OCI-LY3 (cell line): ENCODE data around the gene NRXN3.

Experiments
- H2AFZ ChIP-seq: fragments of 200-600, 300-600 bp; shearing (Covaris generic); 2 replicates; pipeline ENCODE4 v1.6.0; 2014; ENCODE audit warnings: antibody characterized with exemption, low read depth, low read length
- H3K27ac ChIP-seq: fragments of 200-600, 300-600 bp; sonication (generic); 2 replicates; pipeline ENCODE4 v1.5.1; 2014; ENCODE audit warnings: mild to moderate bottlenecking, low read length, moderate library complexity, mixed read lengths
- H3K27me3 ChIP-seq: fragments of 200-600, 300-600 bp; sonication (generic); 2 replicates; pipeline ENCODE4 v1.6.1; 2014; ENCODE audit warnings: low read depth, low read length, mixed read lengths
- H3K36me3 ChIP-seq: fragments of 200-600, 300-600 bp; sonication (generic); replicated peaks from 2 replicates; pipeline ENCODE3; 2014; ENCODE audit warnings: low read depth, low read length, mixed read lengths
- H3K4me1 ChIP-seq: fragments of 300-600, 200-600 bp; sonication (generic); 2 replicates; pipeline ENCODE4 v1.6.1; 2014; ENCODE audit warnings: low read length, mixed read lengths
- H3K4me2 ChIP-seq: fragments of 200-600, 300-600 bp; sonication (generic); 2 replicates; pipeline ENCODE4 v1.6.1; 2014; ENCODE audit warnings: low read length, mixed read lengths
- H3K4me3 ChIP-seq: fragments of 300-600, 200-600 bp; sonication (generic); 2 replicates; pipeline ENCODE4 v1.5.1; 2014; ENCODE audit warnings: antibody characterized with exemption, mild to moderate bottlenecking, low read length, moderate library complexity
- H3K79me2 ChIP-seq: fragments of 300-600, 200-600 bp; shearing (Covaris generic); 2 replicates; pipeline ENCODE4 v1.6.1; 2014; ENCODE audit warnings: mild to moderate bottlenecking, low read length, mixed read lengths
- H3K9ac ChIP-seq: fragments of 300-600, 200-600 bp; shearing (Covaris generic); 2 replicates; pipeline ENCODE4 v1.6.0; 2014; ENCODE audit warnings: mild to moderate bottlenecking, low read length, moderate library complexity
- H3K9me3 ChIP-seq: fragments of 200-600, 300-600 bp; shearing (Covaris generic); 2 replicates; pipeline ENCODE4 v1.6.1; 2014; ENCODE audit warnings: low read length, mixed read lengths; ENCODE audit not compliant: insufficient read depth
- H4K20me1 ChIP-seq: fragments of 200-600, 300-600 bp; sonication (generic); 2 replicates; pipeline ENCODE4 v1.6.1; 2016; ENCODE audit warnings: low read length, mixed read lengths; ENCODE audit not compliant: insufficient read depth
- EZH2phosphoT487 ChIP-seq: fragments of 200-600 bp; shearing (Covaris generic); IDR thresholded peaks from 2 replicates; pipeline ENCODE4 v1.6.1; 2018; ENCODE audit warnings: antibody characterized with exemption, mixed run types, low read depth
- TF ChIP-seq, protein P1 (sequence below): fragments of 200-600, 300-600 bp; sonication (generic); IDR thresholded peaks from 2 replicates; pipeline ENCODE4 v1.5.1; 2014; ENCODE audit warnings: antibody characterized with exemption, low read length, low read depth

Gene NRXN3

DNA sequence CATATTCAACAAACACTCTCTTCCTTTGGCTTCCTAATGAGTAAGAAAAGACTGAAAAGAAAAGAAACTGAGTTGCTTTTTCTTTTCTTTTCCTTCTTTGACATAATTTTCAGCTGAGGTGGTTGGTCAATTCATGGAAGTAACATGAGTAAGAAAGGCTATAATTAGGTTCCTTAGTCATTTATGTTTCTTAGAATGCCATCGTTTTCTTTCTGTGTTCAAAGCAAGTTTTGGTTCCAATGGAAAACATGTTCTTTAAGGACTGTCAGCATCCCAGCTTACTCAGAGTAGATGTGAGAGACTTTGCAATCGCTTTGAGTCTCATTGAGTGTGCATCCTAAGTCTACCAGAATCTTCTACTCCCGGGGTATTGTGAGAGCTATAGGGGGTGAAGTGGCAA is 1158.7 kb downstream of the NRXN3 start:
- TF ChIP-seq, protein P1, sequence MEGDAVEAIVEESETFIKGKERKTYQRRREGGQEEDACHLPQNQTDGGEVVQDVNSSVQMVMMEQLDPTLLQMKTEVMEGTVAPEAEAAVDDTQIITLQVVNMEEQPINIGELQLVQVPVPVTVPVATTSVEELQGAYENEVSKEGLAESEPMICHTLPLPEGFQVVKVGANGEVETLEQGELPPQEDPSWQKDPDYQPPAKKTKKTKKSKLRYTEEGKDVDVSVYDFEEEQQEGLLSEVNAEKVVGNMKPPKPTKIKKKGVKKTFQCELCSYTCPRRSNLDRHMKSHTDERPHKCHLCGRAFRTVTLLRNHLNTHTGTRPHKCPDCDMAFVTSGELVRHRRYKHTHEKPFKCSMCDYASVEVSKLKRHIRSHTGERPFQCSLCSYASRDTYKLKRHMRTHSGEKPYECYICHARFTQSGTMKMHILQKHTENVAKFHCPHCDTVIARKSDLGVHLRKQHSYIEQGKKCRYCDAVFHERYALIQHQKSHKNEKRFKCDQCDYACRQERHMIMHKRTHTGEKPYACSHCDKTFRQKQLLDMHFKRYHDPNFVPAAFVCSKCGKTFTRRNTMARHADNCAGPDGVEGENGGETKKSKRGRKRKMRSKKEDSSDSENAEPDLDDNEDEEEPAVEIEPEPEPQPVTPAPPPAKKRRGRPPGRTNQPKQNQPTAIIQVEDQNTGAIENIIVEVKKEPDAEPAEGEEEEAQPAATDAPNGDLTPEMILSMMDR, result no peak
- no peak for TF ChIP-seq EZH2phosphoT487
- Histone ChIP-seq H3K4me2 (no peak overlapping the region), H3K4me3 (no peak overlapping the region)

DNA sequence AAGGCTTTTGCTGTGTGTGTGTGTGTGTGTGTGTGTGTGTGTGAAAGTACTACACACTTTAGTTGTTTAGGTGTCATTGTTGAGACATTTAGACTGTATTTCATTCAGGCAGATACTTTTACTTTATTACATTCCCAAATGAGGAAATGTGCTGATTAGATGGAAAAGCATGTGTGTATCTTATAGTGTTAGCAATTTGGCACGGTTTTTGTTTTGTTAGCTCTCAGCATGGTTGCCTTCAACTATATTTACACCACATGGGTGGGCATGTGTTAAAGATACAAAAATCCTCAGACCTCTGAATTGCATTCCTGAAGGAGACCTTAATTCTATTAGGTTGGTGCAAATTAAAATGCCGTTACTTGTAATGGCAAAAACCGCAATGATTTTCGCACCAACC is 1161.7 kb downstream of the NRXN3 start:
- Histone ChIP-seq H3K27me3 (no peaks in the 10 kb centered on the region), H3K27ac (no peak overlapping the region), H2AFZ (no peak overlapping the region), H3K9ac (no peak overlapping the region), H3K4me3 (no peak overlapping the region), H3K4me1 (no peaks in the 10 kb centered on the region), H3K9me3 (no peaks in the 10 kb centered on the region), H4K20me1 (no peaks in the 10 kb centered on the region), H3K36me3 (no peaks in the 10 kb centered on the region), H3K4me2 (no peak overlapping the region), H3K79me2 (no peaks in the 10 kb centered on the region)
- TF ChIP-seq, protein P1, result no peak
- no peak for TF ChIP-seq EZH2phosphoT487

More for the DNA sequence above, 1158.7 kb downstream of the NRXN3 start:
- Histone ChIP-seq H4K20me1 (no peaks in the 10 kb centered on the region), H3K27me3 (no peaks in the 10 kb centered on the region), H3K9me3 (no peaks in the 10 kb centered on the region), H3K9ac (no peak overlapping the region), H2AFZ (no peak overlapping the region), H3K79me2 (no peaks in the 10 kb centered on the region), H3K4me1 (no peaks in the 10 kb centered on the region), H3K27ac (no peak overlapping the region), H3K36me3 (no peaks in the 10 kb centered on the region)

DNA sequence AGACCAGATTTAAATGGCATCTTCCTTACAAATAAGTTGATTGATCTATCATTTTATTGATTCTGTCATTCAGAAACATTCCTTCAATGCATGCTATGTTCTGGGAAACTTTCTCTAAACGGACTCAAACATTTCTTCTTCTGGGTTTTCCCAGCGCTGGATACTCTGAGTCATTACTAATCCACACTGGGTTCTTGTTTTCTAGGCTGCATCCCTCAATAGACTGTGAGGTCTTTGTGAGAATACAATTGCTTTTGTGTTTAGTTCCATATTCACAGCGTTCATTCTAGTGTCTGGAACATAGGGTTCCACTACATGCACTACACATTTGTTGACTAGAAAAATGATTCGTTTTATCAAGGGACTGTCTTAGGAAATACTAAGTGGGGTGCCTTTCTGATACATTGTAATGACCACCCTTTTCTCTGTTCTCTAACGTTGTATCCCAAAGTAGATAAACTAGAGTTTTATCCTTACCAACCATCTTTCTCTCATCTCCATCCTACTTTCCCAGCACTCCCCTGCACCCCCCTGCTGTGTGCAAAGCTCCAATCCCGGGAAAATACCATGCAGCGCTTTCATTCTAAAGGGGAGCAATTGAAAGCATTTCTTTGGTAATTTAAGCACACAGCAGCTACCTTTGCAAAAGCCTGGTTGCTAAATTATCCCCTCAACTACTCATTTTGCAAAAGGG is 1162.5 kb downstream of the NRXN3 start:
- no peak overlapping the region for H3K27ac ChIP-seq
- H3K4me1 ChIP-seq, result no peaks in the 10 kb centered on the region
- no peak overlapping the region for H3K4me3 ChIP-seq
- no peaks in the 10 kb centered on the region for H3K36me3 ChIP-seq
- no peak overlapping the region for H2AFZ ChIP-seq
- H3K27me3 ChIP-seq, result no peaks in the 10 kb centered on the region
- H3K9ac ChIP-seq, result no peak overlapping the region
- no peaks in the 10 kb centered on the region for H4K20me1 ChIP-seq
- no peaks in the 10 kb centered on the region for H3K79me2 ChIP-seq
- no peak for TF ChIP-seq EZH2phosphoT487
- TF ChIP-seq, protein P1, result no peak
- no peak overlapping the region for H3K4me2 ChIP-seq
- no peaks in the 10 kb centered on the region for H3K9me3 ChIP-seq

DNA sequence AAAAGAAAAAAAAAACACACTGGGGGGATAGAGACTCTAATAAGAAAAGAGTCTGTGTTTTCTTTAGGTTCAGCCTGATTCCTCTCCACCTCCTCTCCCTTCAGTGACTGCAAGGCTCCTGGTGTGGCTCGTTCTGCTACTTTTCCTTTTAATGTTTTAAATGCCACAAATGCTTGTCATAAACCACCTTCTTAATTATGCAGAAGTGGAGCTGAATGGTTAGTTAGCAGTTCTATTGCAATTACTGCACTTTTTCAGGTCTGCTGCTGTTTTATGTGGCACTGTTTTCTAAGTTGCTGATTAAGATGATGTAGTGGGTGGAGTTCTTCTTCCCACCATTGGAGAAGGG is 1163.0 kb downstream of the NRXN3 start:
- Histone ChIP-seq H3K27me3 (no peaks in the 10 kb centered on the region), H3K4me3 (no peak overlapping the region), H3K4me1 (no peaks in the 10 kb centered on the region), H2AFZ (no peak overlapping the region), H3K36me3 (no peaks in the 10 kb centered on the region), H3K9ac (no peak overlapping the region), H3K79me2 (no peaks in the 10 kb centered on the region), H3K9me3 (no peaks in the 10 kb centered on the region), H3K4me2 (no peak overlapping the region), H4K20me1 (no peaks in the 10 kb centered on the region), H3K27ac (no peak overlapping the region)
- TF ChIP-seq, protein P1, result no peak
- no peak for TF ChIP-seq EZH2phosphoT487
